ENCODE measurements around the gene ZDHHC19. TPM values are rescaled to one million over a fixed set of nuclear protein-coding genes. Genes with fewer than 3 reads are reported as not detected.

ZDHHC19 gene
- total and polyA plus RNA-seq, 2 donors from 2014 or later, result 0.57 to 0.92 TPM

DNA sequence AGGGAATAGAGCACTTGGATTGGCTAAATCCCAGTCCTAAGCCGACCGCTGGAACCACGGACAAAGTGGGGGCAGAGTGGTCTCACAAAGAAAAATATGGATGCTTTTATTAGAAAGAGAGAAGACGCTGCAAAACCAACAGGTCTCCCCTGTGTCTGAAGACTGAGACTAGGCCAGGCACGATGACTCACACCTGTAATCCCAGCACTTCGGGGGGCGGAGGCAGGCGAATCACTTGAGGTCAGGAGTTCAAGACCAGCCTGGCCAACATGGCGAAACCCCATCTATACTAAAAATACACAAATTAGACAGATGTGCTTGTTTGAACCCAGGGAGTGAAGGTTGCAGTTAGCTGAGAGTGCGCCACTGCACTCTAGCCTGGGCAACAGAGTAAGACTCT lies 61.8 kb downstream of the ZDHHC19 start:
- FAIRE-seq (no peak), DNase-seq (no peak)
- Histone ChIP-seq H3K36me3 (ENCODE audit: control insufficient read depth in 2 of 3, insufficient read depth in 3 of 3, low read length in 3 of 3) (no peaks in the 10 kb centered on the region), H3K9me3 (ENCODE audit: control insufficient read depth in 2 of 3, insufficient read depth in 1 of 3, low read length in 3 of 3) (no peaks in the 10 kb centered on the region), H3K4me3 (ENCODE audit: low read length in 3 of 3) (no peak overlapping the region), H3K27ac (ENCODE audit: low read depth in 2 of 2, low read length in 2 of 2) (no peak overlapping the region), H3K9ac (ENCODE audit: low read length in 3 of 3) (no peak overlapping the region), H3K4me1 (ENCODE audit: control insufficient read depth in 2 of 3, insufficient read depth in 2 of 3, low read depth in 1 of 3, low read length in 3 of 3) (no peaks in the 10 kb centered on the region), H3K27me3 (ENCODE audit: control insufficient read depth, insufficient read depth, low read length) (no peaks in the 10 kb centered on the region)
- intact Hi-C loops (cut with DNase I), result no loop called here
- TF ChIP-seq, protein P1, sequence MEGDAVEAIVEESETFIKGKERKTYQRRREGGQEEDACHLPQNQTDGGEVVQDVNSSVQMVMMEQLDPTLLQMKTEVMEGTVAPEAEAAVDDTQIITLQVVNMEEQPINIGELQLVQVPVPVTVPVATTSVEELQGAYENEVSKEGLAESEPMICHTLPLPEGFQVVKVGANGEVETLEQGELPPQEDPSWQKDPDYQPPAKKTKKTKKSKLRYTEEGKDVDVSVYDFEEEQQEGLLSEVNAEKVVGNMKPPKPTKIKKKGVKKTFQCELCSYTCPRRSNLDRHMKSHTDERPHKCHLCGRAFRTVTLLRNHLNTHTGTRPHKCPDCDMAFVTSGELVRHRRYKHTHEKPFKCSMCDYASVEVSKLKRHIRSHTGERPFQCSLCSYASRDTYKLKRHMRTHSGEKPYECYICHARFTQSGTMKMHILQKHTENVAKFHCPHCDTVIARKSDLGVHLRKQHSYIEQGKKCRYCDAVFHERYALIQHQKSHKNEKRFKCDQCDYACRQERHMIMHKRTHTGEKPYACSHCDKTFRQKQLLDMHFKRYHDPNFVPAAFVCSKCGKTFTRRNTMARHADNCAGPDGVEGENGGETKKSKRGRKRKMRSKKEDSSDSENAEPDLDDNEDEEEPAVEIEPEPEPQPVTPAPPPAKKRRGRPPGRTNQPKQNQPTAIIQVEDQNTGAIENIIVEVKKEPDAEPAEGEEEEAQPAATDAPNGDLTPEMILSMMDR (IDR thresholded peaks at IDR 0.05; ENCODE audit: borderline replicate concordance, extremely low read depth, insufficient read depth), result no peak

Other genes starting within 250 kb of the ZDHHC19 start
- 61.1 TPM for gene TFRC, start 129.3 kb downstream of the ZDHHC19 start, total RNA-seq
- gene TFRC, start 129.3 kb downstream of the ZDHHC19 start, polyA plus RNA-seq (ENCODE audit: insufficient read depth, low read depth, low replicate concordance), result 23.7 TPM
- gene SLC51A, start 5.1 kb upstream of the ZDHHC19 start, total RNA-seq, result 0.98 TPM
- gene SLC51A, start 5.1 kb upstream of the ZDHHC19 start, polyA plus RNA-seq (ENCODE audit: insufficient read depth, low read depth, low replicate concordance), result 6.5 TPM
- 57.6 TPM for gene PCYT1A, start 76.3 kb upstream of the ZDHHC19 start, total RNA-seq
- gene PCYT1A, start 76.3 kb upstream of the ZDHHC19 start, polyA plus RNA-seq (ENCODE audit: insufficient read depth, low read depth, low replicate concordance), result 19.6 TPM
- 10.5 TPM for gene DYNLT2B, start 106.8 kb upstream of the ZDHHC19 start, total RNA-seq
- 41.8 TPM for gene DYNLT2B, start 106.8 kb upstream of the ZDHHC19 start, polyA plus RNA-seq (ENCODE audit: insufficient read depth, low read depth, low replicate concordance)
- 0.50 TPM for gene TM4SF19, start 127.0 kb upstream of the ZDHHC19 start, total RNA-seq
- not detected for gene TM4SF19, start 127.0 kb upstream of the ZDHHC19 start, polyA plus RNA-seq (ENCODE audit: insufficient read depth, low read depth, low replicate concordance)
- gene UBXN7, start 221.0 kb upstream of the ZDHHC19 start, total RNA-seq, result 46.9 TPM
- gene UBXN7, start 221.0 kb upstream of the ZDHHC19 start, polyA plus RNA-seq (ENCODE audit: insufficient read depth, low read depth, low replicate concordance), result 2.8 TPM

All from kidney (tissue), 14 donors.